ENCODE results near the gene PIWIL4.

PIWIL4 gene

DNA sequence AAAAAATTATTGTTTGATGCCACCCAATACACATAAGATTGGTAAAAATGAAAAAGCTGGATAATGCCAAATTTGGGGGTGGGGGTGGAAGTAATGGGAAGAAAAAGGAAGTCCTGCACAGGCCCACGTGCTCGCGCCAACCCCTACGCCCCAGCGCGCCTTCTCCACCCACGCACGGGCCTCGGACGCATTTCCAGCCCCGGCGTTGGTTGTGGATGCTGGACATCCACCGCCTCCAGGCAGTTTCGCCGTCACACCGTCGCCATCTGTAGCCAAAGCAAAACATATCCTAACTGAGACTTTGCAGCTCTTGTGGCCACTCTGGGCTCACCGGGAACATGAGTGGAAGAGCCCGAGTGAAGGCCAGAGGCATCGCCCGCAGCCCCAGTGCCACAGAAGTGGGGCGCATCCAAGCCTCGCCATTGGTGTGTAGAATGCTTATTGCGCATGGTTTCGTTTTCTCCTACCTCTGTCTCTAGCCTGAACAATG is at the start of gene PIWIL4:
PIWIL4 (plus strand) TSS at position 188 of the 490 bp plus-strand sequence; CDS start at position 339, 151 bp downstream.
- DNase-seq: no peak

- DNase-seq: no peak
Measured at GRCh38 chr11:94518300-94518699, 48.9 kb upstream of the PIWIL4 start.

GRCh38 chr11:94519478-94520084 is 47.6 kb upstream of the PIWIL4 start:
- DNase-seq: peak; percentile 31

DNA sequence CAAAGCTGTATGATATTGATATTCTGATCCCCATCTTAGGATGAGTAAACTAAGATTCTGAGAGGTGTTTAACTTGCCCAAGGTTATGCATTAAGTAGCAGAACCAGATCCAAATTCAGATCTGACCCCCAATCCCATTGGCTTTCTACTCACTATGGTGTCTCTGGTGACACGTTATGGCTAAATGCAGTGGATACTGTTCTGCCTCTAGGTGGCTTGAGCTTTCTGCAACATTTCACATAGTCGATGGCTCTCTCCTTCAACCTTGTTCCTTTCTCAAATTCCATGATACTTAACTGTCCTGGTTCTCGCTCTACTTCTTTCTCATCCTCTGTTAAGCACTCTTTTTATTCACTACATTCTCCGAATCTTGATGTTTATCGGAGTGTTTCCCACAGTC is 45.5 kb upstream of the PIWIL4 start:
- no peak for DNase-seq

- DNase-seq: no peak
Measured at GRCh38 chr11:94524341-94524740, 42.8 kb upstream of the PIWIL4 start.

DNA sequence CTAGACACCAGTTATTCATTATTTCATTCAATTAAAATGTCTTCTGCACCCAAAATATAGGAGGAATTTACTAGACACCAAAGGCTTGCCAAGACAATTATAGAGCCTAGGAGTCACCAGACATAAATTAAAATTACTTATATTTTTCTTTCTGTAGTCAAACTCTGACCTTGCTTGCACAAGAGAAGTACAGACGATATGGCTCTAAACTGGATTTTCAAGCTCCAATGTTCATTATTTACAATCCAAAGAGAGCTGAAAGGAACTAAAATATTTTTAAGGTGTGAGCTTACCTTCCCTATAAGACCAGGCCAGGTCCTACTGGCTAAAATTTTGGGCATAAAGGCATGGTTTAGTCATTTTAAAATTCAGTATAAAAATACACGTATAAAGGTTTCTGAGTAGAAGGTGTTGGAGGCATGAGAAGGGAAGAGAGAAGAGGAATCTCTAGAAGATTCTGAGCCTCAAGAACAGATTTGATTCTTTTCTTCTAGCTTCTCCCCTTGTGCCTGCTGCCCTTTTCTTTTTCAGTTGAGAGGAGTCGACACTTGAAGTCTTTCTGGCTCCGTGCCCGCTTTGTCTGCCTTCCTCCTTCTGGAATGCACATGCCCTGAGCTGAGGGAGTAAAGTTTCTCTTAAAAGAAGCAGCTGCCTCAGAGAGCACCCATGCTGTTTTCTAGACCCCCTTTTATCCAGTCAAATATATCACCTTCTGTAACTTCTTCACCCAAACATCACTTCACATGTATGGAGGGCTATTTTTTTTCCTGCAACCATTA is 41.4 kb upstream of the PIWIL4 start:
- peak; percentile 71 for DNase-seq

DNA sequence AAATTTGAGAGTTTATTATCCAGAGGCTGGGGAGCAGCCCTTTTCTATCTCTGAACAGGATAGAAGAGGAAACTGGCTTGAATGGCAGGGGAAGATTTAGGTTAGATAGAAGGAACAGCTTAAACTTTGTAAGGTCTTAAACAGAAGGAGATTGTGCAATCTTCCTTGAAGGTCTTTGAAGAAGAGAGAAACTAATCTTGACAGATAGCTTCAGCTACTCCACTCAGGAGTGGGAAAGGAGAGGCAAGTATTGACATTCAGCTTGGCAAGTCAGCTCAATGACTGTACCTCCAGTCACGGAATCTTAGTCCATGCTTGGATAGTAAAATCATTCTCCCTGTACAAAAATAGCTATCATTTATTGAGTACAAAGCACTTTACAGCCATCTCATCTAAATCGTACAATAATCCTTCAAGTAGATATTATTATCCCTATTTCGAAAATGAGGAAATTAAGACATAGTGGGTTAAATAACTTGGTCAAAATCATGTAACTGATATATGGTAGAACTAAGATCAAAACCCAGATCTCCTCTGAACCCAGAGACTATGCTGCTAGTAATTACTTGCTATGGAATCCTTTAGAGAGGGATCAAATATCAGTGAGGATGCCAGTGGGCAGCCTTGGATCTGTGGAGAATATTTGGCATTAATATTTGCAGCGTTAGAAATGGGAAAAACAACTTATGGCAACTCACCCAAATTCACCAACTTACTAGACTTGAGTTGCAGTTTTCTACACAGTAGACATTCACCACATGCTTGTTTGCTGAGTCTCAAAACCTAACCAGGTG is 40.3 kb upstream of the PIWIL4 start:
- DNase-seq: no peak

- DNase-seq: no peak
Measured at GRCh38 chr11:94528551-94528950, 38.6 kb upstream of the PIWIL4 start.

GRCh38 chr11:94532211-94532610 is 35.0 kb upstream of the PIWIL4 start:
- no peak for DNase-seq

GRCh38 chr11:94533206-94533605 is 34.0 kb upstream of the PIWIL4 start:
- no peak for DNase-seq

GRCh38 chr11:94533696-94534630 is 33.2 kb upstream of the PIWIL4 start:
- DNase-seq: no peak

GRCh38 chr11:94536386-94536785 is 30.8 kb upstream of the PIWIL4 start:
- DNase-seq: no peak

- DNase-seq: peak; percentile 57
Measured at GRCh38 chr11:94537031-94537600, 30.1 kb upstream of the PIWIL4 start.

DNA sequence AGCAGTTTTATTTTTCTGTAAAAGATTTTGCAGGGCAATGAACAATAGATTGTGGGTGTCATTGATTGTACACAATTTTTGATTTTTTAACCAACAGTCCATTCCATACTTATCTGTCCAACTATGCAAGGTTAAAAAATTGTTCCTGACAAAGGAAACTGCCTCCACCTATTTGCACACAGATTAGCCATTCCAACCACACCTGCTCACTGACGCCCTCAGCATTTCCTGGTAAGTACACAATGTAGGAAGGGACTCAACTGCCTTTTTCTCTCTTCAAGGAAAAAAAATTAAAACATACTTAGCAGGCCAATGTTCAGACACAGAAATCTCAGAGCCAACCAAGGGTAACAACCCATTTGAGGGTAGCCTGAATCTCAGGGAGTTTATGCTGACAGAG is 27.7 kb upstream of the PIWIL4 start:
- no peak for DNase-seq

DNA sequence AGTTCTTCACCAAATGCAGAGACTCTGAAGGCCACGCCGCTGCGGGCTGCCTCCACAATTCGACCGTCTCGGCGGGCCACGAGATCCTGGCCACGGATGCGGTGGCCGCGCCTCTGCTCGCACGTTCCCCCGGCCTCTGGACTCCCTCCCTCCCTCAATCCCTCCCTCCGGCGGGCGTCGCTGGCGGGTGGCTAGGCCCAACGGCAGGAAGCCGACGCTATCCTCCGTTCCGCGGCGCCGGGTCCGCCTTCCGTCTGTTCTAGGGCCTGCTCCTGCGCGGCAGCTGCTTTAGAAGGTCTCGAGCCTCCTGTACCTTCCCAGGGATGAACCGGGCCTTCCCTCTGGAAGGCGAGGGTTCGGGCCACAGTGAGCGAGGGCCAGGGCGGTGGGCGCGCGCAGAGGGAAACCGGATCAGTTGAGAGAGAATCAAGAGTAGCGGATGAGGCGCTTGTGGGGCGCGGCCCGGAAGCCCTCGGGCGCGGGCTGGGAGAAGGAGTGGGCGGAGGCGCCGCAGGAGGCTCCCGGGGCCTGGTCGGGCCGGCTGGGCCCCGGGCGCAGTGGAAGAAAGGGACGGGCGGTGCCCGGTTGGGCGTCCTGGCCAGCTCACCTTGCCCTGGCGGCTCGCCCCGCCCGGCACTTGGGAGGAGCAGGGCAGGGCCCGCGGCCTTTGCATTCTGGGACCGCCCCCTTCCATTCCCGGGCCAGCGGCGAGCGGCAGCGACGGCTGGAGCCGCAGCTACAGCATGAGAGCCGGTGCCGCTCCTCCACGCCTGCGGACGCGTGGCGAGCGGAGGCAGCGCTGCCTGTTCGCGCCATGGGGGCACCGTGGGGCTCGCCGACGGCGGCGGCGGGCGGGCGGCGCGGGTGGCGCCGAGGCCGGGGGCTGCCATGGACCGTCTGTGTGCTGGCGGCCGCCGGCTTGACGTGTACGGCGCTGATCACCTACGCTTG is 23.2 kb upstream of the PIWIL4 start, which contains the start of gene FUT4:
FUT4 (plus strand) TSS at position 227 of the 951 bp plus-strand sequence; CDS start at position 440, 213 bp downstream.
- peak; percentile 83 for DNase-seq

- peak; percentile 31 for DNase-seq
Measured at GRCh38 chr11:94544646-94545263, 22.4 kb upstream of the PIWIL4 start.

DNA sequence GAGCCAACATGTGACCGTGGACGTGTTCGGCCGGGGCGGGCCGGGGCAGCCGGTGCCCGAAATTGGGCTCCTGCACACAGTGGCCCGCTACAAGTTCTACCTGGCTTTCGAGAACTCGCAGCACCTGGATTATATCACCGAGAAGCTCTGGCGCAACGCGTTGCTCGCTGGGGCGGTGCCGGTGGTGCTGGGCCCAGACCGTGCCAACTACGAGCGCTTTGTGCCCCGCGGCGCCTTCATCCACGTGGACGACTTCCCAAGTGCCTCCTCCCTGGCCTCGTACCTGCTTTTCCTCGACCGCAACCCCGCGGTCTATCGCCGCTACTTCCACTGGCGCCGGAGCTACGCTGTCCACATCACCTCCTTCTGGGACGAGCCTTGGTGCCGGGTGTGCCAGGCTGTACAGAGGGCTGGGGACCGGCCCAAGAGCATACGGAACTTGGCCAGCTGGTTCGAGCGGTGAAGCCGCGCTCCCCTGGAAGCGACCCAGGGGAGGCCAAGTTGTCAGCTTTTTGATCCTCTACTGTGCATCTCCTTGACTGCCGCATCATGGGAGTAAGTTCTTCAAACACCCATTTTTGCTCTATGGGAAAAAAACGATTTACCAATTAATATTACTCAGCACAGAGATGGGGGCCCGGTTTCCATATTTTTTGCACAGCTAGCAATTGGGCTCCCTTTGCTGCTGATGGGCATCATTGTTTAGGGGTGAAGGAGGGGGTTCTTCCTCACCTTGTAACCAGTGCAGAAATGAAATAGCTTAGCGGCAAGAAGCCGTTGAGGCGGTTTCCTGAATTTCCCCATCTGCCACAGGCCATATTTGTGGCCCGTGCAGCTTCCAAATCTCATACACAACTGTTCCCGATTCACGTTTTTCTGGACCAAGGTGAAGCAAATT is 21.7 kb upstream of the PIWIL4 start:
- no peak for DNase-seq

- DNase-seq: no peak
Measured at GRCh38 chr11:94546162-94546470, 21.1 kb upstream of the PIWIL4 start.

- DNase-seq: no peak
Measured at GRCh38 chr11:94546886-94547285, 20.3 kb upstream of the PIWIL4 start.
